Measurements from ENCODE around the gene FRMPD4.

GRCh38 chrX:12245650-12246645 is 107.7 kb downstream of the FRMPD4 start:
- TF ChIP-seq CTCF (IDR thresholded peaks at IDR 0.05; ENCODE audit: low read length) (no peak), EZH2 (IDR thresholded peaks at IDR 0.05; ENCODE audit: borderline replicate concordance, low read length) (no peak)
